NCI-H2029 treated with DMSO at 0.1 percent for 48 hours (cell line): ENCODE data around the gene ARHGAP15.
A peak's percentile ranks its signal among the peaks of the same experiment; 100 is the strongest.

Experiments used
- DNase-seq: peaks from one replicate; lab custom pipeline; 2025; lab: John Stamatoyannopoulos, UW

Gene ARHGAP15

DNA sequence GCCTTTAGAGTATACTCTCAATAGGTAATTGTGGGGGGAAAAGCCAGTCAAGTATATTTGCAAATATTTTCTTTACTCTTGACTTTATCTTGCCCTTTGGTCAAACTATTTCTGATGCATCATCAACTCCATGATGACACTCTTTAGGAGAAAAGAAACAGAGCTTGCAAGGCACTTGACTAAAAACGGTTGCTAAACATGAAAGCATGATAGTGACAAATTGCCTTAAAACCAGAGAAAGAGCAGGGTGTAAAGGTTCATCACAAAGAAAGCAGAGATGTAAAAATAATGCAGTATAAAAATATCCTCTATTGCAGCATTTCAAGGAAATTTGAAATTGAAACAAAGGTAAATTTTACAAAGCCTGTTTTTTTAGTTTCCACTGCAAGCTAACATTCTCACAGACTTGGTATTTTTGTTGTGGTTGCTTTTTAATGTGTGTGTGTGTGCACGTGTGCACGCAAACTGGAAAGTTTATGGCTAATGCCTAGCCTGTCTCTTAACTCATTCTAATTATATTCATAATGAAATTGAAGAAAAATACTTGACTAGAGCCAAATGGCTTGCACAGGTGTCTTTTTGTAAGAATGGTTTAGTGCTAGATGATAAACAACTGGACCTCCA lies 503.6 kb downstream of the ARHGAP15 start:
- peak; percentile 26 for DNase-seq

DNA sequence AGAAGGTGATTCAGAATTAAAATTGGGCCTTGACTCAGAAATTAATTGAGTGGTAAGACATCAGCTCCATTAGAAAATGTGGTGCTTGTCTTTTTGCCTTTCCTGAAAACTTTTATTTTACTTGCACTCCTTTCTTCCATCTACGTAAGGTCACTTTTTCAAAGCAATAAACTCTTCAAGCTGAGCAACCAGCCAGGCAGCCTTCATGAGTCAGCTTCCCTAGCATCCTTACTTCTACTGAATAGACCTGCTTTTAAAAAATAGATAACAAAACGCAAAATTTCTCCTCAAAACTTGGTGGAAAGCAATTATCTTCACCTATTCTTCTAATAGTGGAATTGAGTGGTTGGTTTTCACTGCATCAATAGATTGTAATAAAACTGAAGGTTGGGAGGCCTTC lies 504.2 kb downstream of the ARHGAP15 start:
- DNase-seq: no peak

DNA sequence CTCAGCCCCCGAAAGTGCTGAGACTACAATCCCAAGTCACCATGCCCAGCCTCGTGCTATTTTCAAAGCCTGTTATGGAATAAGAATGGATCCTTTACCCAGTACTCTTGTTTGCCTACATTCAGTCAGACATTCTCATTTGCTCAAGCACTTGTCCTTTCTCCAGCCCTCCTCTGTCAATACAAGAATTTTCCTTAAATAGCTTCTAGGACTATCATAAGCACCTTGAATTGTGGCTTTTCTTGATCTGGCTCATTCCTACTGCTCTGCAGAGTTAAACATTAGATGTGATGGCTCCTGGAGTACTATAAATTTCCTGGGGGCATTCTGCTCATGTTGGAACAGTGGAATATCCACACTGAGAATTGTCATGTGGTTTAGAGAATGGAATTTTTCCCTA lies 506.1 kb downstream of the ARHGAP15 start:
- no peak for DNase-seq

DNA sequence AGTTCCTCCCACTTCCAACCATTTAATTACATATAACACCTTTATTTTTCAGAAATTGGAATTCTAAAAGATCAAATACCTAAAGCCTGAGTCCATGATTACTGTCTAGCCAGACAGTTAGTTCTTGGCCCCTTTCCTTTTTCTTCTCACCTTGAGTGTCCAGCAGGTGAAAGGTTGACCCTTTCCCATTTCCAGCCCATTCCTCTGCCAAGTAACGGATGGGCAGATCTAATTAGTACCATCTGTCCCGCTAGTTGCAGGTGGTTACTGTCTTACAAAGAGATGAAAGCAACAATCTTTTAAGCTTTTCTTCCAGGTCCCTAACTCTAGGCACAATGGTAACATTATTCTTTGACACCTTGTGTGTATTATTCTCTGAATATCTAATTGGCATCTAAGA lies 506.7 kb downstream of the ARHGAP15 start:
- DNase-seq: no peak

DNA sequence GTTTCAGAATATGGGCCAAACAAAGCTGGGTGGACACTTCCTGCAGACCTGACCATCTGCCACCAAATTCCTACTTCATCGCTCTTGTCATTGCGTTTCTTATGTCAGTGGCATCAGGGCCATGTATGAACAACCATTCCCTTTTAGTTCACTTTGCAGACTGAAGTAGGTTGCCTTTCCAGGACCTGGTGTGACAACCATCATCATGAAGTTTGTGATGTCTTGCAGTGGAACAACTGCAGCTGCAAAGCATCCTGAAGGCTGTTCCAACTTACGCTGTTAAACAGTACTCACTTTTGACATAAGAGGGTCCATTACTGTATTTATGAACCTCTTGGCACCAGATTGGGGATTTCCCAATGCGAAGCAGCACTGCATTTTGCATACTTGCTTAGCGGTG lies 511.6 kb downstream of the ARHGAP15 start:
- no peak for DNase-seq

DNA sequence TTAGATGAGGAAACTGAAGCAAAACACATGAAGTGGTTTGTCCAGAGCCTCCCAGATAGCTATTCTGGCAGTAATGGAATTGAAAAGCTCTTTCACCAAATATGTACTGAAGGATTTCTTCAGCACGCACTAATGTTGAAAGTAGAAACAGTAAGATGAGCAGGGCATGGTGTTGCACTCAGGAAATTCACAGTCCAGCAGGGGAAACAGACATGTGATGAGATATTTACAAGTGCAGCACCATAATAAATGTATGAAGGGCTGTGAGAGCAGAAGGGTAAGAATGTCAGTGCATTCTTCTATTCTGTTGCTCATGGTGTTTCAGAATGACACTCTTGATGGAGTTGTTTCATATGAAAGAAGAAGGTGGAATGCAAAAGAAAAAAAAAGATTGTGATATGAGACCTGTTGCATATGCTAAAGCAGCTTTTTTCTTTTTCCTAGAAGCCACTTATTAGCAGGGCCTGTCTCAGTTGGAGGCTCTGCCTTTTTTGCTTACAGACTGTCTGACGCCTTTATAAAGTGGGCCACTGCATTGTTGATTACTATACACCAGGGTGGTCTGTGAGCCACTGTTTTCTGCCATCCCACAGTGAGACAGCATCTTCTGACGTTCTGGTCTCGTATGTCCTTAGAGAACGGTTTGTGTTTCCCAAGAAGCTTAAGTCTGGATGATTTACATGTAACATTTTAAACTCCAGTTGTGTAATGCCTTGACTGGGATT lies 516.9 kb downstream of the ARHGAP15 start:
- no peak for DNase-seq

DNA sequence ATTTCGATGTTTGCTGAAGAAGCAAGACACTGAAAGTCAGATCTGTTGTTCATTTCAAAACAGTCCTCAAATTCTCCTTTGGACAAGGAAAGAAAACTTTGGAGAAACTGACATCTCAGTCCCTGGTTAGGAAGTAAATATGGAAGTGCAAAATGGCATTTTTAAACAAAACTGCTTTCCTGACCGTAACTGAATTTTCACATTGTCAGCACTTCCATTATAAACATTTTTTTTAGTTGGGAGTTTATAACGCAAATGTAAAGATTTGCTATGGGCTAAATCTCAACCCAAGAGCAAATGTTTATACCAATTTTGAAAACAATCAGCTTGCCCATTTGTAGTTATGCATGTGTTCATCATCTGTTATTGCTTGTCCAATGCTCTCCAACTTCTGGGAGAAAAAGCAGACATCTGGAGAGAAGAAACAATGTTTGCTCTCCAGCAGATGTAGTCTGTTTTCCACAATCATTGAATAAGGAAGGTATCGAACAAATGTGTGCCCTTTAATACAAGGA lies 520.1 kb downstream of the ARHGAP15 start:
- DNase-seq: no peak

DNA sequence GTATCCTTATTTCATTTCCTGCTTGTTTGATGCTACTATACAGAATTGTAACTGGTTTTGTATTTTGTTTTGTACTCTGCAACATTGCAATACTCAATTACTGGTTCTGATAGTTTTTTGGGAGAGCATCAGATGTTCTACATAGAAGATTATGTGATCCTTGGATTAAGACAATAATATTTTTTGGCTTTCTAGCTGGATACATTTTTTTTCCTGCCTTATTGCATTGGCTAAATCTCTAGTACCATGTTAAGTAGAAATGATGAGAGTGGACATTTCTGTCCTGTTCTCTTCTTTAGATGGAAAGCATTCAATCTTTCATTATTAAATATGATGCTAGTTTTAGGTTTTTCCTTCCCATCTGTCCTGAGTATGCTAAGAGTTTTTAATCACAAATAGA lies 523.5 kb downstream of the ARHGAP15 start:
- DNase-seq: no peak

DNA sequence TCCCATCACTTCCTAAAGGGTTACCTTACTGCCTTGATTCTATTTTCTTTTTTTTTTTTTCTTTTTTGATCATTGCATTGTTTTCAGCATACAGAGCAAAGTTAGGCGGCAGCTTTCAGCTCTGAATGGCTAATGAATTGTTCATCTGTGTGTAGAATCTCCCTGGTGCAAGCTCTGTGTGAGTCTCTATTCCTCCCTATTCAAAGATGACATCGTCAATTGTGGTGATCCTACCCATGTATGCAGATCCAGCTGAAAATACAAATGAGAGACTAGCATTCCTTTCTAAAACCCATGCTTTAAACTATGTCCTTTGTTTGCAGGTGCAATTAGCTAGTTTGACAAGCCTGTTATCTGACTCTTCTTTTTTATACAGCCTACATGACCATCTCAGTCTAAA lies 539.0 kb downstream of the ARHGAP15 start:
- no peak for DNase-seq

DNA sequence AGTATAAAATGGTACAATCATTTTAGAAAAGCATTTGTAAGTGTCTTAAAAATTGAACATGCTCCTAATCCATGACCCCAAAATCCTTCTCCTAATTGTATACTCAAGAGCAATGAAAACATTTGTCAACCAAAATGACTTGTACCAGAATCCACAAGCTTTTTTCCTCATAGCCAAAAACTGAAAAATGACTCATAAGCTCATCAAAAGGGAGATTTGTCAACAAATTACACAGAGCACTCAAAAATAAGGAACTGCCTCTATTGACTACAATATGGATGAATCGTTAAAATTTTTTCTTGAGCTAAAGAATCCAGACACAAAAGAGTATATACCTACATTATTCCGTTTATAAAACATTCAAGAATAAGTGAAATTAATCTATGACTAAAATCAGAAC lies 544.8 kb downstream of the ARHGAP15 start:
- no peak for DNase-seq

DNA sequence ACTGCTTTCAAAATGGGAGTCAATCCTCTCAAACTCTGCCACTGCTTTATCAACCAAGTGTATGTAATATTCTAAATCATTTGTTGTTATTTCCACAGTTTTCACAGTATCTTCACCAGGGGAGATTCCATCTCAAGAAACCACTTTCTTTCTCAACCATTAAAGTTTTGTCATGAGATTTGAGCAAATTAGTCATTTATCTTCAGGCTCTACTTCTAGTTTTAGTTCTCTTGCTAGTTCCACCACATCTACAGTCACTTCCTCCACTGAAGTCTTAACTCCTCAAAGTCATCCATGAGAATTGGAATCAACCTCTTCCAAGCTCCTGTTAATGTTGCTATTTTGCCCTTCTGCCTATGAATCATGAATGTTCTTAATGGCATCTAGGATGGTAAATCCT lies 545.8 kb downstream of the ARHGAP15 start:
- no peak for DNase-seq

DNA sequence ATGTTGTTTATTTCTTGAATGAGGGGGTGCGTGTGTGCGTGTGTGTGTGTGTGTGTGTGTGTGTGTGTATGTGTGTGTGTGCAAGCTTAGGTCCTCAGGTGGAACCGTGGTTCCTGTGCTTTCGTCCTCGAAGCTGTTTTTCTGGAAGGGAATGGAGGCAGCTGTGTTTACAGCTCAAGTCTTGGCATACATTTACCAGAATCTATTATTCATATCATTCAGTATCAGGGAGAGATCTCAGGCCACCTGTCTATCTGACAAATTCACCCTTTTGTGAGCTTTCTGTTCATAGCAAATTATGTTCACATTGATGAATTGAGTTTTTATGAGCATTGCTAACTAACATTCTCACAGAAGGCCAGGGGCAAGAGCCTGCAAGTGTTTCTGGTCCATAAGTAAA lies 550.4 kb downstream of the ARHGAP15 start:
- DNase-seq: no peak

DNA sequence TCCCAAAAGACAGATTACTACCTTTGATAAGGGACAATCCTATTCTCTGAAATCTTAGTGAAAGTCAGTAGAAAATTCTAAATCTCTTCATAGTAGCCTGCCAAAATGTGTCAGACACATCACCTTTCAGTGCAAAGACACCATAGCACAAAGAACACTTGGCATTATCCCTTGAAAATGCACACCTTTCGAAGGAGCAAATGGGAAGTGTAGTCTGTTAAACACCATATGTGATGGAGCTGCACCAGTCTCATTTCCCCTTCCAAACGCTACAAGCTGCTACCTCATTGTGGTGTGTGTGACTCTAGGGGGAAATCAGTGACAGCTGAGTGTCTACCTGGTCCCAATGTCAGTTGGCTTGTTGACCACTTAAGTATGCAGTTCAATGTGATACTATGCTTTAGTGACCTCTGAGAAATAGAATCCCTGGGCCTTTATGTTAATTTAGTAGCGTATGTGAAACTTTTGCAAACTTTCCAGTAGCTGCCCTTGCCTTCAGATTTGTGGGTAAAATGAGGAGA lies 551.7 kb downstream of the ARHGAP15 start:
- no peak for DNase-seq

DNA sequence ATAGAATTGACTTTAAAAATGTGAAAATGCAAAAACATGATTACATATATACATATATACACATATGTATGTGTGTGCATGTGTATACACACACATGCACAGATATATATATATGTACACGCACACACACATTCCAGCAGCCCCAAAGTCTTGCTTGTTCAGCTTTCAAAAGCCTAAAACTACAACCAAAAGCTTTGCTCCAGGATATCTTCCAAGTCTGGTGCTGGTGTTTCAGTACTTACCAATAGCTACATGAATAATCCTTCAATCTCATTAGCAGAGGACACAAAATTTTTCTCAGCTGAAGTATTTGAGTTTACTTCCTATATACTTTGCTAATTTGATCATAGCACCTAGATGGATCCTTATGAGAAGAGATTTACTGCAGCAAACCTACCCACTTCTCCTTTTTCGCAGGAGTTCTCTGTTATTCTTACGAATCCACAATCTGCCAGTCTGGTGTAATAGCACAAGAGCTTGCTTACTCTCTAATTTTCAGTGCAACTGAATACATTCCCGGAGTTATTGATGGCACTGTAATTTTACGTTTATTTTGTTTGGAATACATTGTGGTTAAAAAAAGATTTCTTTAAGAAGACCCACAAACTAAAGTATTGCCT lies 553.3 kb downstream of the ARHGAP15 start:
- no peak for DNase-seq

DNA sequence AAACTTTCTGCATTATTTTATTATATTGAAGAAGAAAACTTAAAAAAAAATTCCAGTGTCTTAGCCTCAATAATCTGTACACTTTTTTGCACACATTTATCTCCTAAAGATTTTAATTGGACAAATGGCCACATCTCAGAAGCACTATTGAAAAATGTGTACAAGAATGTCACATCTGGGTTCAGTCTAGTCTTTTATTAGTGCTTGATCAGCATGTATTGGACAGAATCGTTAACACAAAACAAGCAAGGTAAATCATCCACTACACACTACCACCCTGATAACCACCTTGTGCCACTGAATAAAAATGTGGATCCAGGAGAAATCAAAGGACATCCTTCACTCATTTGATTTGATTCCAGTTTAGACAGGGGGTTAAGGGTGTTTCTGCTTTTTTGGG lies 554.8 kb downstream of the ARHGAP15 start:
- no peak for DNase-seq

DNA sequence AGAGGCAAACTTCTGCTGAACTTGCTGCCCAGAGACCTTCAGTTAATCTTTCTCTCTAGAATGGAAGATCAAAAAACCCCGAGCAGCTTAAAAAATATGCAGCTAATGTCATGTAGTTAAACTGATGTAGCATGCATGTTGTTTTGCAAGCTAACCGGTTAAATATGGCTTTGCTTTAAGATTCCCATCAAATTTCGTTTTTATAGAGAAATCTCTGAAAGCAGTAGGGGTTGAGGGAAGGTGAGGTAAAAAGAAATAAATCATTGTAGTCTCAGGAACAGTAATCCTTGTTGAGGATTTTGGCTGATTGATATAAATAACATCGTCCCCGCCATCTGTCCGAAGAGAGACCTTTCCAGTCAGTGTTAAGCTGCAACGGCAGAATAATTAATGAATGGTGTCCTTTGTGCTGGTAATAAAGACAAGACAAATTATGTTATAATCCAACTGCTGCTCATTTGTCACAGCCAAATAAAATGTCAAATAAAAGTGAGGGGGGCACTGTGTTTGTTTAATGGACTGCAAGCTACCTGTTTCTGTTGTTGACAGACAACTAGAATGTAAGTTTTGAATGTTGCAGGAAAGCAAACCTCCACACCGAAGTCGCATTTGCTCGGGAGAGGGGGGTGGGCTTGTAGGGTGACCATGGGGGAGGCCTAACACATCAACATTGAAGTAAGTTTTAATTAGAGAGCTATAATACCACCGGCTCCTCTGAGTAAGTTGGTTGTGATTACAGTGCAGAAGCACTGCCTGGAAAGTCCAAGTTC lies 555.5 kb downstream of the ARHGAP15 start:
- DNase-seq: no peak

DNA sequence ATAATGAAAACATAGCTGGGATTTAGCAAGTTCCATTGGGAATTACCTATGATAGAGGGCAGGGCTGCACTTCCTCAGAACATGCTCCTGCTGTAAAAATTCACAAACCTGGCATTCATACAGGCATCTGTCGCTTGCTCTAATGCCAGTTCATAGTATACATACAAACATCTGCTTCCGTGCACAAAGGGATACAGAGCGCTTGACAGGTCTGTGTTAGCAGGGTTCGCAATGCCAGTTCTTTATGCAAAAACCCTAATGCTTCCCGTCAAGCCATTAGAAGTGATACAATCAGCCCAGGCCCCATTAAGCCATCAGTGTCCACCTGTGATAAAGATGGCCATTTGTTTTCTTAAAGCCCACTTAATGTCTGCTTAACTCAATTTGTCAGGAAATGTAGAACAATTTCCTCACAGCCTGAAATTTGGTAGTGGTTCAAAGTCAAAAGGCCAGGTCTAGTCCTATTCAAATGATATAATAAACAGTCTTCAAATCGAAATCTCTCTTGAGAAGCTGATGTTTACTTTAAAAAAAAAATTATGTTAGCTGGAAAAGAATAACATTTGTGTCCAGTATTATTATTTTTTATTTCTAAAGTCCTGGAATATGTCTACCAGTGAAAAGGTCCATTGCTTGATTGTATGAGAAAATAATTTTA lies 556.3 kb downstream of the ARHGAP15 start:
- DNase-seq: no peak

DNA sequence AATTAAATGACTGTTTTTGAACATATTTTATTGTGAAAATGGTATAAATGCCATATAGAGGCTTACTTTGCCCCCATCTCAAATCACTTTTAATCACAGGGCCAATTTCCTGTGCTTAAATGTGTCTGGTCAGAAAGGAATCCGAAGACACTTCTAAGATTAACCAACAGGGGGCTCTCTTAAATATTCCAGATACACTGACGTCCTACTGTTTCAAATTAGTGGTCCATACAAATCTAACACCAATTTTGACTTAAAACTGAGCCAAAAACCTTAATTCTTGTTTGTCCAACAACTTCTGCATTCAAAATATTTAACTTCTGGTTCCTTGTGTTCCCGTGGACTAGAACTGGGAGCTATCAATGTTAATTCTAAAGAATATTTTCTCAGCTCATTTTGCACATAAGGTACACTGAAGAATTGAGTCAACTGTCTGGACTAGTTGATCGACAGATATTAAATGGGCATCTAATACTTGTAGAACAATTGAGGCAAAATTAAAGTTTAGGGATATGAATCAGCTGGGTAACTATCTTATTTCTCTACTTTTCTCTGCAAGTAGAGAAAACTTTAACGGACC lies 557.5 kb downstream of the ARHGAP15 start:
- peak; percentile 12 for DNase-seq

DNA sequence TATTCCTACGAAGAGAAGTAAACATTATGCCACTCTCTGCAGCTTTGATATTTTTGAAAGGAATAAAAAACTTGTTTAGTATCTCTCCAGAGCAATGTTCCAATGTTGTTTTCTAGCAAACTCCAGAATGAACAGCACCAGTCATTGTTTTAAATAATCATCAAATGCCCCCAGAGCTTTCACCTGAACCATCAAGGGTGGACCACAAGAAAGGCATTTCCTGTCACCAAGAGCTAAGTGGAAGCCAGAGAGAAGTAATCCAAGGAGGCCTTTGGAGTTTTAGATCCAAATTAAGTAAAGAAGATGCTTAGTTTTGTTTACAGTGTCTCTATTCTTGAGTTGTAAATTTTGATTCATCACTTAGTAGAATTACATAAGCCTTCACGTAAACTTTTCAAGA lies 559.0 kb downstream of the ARHGAP15 start:
- DNase-seq: no peak

DNA sequence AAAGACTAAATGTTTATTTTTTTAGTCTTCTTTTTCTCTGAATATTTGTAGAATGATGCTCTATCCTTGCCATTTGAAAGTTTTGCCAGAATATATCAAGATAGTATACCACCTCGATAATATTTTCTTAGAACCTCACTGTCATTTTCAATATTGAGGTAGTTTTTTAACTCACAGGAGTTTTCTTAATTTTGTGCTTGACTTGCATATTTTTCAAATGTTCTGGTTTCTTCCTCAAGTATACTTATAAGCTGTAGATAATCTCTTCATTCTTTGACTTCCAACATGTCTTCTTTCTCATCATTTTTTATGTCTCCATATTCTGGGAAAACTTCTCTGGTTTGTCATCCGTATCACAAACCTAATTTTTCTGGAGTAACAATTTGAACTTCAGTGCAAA lies 559.6 kb downstream of the ARHGAP15 start:
- DNase-seq: no peak

DNA sequence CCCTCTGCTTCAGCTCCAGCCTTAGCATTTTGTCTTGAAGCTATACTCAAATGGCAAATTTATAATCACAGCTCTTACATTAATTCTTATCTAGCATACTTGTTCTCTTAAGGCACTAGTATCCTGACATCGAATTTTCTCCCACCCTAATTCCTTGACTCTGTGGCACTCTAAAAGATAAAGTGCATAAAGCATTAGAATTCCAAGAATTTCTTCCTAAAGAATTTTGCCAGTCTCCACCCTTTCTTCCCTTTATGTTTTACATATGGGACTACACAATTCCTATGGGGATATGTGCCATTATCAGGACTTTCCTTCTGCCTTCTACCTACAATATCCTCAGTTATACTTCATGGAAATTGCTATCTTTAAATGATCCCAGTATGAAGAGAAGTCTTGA lies 560.3 kb downstream of the ARHGAP15 start:
- DNase-seq: no peak
